Astrocyte of the hippocampus (primary cell): Measurements from ENCODE around the gene SLC14A1.
A peak's percentile ranks its signal among the peaks of the same experiment; 100 is the strongest.

Experiments used
- DNase-seq: peaks from one replicate; pipeline ENCODE4 v3.0.0; 2011; ENCODE audit warnings: low read depth, low spot score

The SLC14A1 gene

DNA sequence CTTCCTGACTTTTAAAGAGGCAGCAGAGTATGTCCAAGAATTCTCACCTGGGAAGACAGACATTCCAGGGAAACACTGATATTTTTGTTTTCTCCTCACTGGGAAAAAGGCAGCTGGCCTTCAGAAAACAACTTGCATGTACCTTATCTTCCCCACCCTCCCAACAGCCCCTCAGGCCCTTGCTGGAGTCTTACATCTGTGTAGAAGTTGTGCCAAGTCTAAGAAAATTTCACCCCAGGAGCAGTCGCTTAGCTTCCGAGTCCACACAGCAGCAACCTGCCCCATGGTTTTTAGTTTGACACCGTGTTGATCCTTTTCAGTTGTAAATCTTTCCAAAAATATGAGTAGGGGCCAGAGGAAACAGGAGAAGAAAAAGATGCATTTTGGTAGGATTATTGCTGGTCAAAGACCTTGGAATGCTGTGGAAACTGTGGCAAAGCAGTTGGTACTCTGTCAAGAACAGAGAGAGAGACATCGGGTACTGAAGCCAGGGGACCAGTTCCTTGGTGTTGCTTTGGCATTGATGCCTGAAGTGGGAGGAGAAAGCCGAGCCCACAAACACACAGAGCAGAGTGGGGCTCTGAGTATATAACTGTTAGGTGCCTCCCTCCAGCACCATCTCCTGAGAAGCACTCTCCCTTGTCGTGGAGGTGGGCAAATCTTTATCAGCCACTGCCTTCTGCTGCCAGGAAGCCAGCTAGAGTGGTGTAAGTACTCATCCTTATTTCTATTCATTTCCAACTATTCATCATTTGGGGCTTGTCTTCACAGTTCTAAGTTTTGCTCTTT lies at the start of gene SLC14A1:
SLC14A1 (plus strand) TSS at position 615 of the 789 bp plus-strand sequence. CDS start 6,140 bp downstream, outside the sequence.
- DNase-seq, result peak; percentile 28

DNA sequence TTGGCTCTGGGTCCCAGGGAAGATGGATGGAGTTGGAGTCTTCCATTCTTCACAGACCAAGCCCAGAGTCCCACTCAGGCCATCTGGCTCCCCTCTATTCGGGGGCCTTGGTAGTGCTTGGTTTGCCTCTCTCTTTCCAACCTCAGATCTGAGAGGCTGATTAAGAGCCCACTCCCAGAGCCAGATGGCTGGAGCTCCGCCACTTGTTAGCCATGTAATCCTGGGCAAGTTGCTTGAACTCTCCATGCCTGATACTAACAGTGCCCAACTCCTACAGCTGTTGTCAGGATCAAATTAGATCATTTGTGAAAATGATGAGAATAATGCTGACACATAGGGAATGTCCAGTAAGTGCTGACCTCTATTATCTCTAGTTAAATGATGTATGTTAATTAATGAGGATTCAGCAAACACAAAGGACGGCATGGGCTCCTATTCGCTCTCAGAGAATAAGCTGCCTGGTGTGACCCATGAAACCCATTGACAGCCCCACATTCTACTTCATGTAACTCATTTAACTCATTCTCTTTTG lies 46.6 kb upstream of the SLC14A1 start:
- DNase-seq, result no peak

DNA sequence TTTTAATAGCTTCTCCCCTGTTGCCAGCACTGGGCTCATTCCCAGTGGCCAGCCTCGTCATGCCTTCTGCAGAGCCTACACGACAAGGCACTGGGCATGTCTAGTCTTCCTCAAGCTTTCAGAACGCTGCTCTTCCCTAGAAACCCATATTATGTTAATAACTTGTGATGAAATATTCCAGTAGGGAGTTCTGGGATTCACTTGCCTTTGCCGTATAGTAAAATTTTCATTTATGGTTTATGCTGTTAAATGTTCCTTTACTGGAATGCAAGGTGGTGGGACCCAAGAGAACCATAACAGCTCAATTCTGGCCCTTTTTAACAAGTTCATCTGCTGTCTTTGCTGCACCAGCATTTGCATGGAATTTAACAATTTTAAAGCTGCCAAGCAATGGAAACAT lies 45.5 kb upstream of the SLC14A1 start:
- DNase-seq, result no peak

DNA sequence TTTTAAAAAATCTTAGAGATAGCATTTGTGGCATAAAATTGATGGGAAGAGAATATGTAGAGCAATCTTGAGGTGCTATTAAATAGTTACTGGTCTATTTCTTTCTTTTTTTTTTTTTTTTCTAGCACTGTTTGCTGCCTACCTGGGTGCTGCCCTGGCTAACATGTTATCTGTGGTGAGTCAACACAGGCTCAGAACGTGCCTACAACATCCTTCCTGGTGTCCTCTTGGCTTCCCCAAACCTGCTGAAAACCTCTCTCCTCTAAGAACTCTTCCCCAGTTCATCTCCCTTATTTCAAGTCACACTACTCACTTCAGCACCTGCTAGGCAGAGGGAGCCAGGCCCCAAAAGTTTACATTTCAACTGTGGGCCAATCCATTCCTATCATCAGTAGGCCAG lies 45.1 kb upstream of the SLC14A1 start:
- DNase-seq, result no peak

DNA sequence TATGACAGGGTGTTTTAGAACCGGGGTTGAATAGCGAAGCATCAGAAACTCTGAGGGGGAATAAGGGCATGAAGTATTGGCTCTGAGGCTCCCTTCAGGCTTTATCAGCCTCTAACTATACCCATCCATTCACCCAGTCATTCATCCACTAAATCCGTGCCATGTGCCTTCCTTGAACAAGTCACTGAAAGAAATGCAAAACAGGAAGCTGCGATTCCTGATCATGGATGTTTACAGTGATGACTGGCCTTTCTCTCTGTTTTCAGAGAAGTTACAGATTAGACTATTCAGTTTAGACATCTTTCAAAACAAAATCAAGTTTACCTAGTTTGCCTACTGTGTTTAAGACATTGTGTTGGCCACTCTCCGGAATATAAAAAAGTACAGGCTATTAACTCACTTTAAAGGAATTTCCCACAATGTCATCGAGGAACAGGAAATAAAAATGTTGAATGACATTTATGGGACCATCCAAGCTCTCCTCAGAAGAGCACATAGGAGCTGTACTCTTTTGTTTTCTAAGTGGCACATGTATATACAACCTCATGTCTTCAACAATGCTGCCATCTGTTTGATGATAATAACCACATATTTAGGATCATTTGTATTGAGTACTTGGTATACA lies 43.8 kb upstream of the SLC14A1 start:
- DNase-seq, result no peak

DNA sequence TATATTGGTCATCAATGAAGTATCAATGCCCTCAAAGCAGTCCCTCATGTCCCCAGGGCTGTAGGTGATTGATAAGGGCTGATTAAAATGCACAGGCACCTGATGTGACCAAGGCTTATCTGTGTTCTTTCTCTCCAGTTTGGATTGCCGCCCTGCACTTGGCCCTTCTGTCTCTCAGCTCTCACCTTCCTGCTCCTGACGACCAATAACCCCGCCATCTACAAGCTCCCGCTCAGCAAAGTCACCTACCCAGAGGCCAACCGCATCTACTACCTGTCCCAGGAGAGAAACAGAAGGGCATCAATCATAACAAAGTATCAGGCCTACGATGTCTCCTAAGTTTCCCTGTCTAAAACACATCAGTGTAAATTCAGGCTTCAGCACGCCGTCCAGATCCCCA lies 41.8 kb upstream of the SLC14A1 start:
- no peak for DNase-seq

DNA sequence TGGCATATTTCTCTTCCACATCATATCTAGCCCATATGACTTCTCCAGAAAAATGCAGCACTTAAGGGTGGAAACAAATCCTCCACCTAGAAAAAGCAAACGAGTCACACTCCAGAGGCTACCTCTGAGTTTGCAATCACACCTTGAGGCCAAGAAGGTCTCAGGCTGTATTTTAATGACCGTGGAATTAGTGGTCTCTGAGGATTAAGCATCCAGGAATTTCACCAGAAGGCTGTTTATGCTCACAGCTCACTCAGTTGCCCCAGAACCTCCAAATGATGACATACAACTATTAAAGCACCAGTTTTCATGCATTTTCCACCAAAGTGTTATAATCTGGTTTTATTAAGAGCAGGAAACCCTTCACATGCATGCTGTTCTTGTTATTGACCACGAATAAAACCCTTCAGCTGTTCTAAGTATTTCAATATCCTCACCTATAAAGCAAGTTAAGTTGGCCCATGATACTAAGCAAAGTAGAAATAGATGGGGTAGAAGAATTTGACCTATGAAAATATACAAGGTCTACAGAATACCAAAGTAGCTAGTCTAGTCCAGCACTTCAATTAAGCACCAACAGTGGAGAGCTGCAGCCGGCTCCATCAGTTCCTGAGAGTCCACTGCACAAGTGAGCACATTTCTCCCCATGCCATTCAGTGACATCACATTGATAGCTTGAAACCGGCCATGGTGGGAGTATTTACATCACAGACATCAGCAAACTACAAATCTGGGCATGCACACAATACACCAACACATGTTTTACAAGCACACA lies 39.5 kb upstream of the SLC14A1 start:
- DNase-seq, result peak; percentile 16

DNA sequence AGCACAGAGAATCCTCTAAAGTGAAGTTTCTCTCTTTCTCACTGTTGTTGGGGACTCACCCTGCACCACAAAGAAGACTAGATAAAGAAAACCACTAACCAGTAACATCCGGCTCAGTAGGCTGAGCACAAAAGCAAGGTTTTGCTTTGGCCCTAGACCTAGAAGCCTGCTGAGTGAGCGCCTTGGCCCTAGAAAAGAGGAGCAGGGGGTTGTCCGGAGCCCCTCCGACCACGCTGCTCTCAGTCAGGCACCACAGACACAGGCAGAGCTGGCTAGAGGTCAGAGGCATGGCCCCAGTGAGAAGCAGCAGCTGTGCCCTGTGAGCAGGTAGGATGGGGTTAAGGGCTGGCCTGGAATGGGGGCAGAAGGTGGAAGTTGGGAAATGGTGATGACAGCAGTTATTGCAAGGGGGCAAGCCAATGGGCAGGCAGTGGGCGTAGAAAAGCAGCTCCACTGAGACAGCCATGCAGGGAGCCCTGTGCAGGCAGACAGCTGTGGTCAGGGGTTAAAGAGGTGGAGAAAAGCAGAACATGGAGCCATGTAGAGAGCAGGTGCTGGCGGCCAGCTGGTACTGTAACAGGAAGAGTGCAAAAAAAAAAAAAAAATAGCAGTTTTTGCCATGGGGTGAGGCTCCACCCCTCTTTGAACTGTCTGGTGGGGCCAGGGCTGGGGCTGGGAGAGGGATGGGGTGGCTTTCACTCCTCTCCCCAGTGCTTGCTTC lies 36.9 kb upstream of the SLC14A1 start:
- DNase-seq, result no peak

DNA sequence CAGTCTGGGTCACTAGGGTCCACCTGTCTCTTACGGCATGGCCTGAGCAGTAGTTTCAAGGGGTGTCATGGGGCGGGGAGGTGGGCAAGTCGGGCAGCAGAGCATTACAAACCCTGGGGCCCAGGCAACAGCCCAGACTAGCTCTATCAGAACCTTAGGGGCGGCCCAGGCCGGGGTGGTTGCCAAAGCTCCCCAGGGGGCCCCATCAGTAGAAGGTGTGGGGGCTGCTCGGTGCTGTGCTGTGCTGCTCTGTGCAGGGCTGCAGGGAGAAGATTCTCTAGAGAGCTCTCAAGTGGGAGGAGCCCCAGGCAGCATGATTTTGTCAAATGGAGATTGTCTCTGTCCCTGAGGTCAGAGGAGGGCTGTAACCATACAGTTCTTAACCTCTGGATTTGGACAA lies 36.4 kb upstream of the SLC14A1 start:
- no peak for DNase-seq

DNA sequence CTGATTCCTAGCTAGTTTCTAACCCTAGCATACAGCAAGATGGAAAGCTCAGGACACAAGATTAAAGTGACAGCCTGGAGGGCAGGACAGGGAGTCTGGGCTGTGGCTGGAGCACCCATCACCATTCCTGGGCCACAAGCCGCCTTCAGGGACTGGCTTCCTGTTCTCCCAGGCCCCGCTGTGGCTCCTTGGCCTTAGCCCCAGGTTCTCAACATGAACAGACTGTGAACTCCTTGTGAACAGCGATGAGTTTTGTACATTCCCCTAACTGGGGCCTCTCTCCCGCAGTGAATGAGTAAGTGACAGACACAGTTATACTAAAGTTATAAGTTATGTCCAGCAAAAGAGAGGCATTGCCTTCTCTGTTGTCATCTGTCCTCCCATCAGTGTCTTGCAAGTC lies 35.9 kb upstream of the SLC14A1 start:
- no peak for DNase-seq

DNA sequence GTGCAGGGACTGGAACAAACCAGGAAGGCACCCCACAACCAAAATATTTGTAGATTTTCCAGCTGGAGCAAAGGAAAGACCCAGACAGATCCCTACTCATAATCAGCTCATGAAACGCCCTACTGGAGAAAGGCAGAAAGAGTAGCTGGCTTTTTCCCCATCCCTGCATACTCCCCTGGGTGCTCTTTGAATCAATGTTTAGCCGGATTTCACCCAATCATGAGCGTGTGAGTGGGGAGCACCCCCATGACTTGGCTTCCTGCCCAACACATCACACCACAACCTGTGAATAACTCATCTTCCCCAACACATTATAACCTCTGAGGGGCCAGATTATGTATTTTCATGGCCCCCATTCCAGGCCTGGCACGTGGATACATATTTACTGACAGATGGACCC lies 35.1 kb upstream of the SLC14A1 start:
- no peak for DNase-seq

DNA sequence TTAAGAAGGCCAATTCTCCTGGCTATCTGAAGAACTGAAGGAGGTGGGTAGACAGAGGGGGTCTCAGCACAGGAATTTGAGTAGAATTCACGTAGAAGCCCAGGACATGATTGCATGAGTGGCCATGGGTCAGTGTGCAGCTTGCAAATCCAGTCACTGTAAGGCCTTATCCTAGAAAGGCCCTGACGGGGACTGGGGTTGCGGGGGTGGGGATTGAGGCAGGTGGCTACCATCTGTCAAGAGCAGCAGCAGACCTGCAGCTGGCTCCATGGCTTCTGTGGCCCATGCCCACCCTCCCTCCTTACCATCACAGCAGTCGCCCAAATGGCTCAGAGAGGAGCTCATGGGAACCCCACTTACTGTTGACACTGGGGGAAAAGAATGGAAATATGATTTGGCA lies 34.6 kb upstream of the SLC14A1 start:
- DNase-seq, result no peak

DNA sequence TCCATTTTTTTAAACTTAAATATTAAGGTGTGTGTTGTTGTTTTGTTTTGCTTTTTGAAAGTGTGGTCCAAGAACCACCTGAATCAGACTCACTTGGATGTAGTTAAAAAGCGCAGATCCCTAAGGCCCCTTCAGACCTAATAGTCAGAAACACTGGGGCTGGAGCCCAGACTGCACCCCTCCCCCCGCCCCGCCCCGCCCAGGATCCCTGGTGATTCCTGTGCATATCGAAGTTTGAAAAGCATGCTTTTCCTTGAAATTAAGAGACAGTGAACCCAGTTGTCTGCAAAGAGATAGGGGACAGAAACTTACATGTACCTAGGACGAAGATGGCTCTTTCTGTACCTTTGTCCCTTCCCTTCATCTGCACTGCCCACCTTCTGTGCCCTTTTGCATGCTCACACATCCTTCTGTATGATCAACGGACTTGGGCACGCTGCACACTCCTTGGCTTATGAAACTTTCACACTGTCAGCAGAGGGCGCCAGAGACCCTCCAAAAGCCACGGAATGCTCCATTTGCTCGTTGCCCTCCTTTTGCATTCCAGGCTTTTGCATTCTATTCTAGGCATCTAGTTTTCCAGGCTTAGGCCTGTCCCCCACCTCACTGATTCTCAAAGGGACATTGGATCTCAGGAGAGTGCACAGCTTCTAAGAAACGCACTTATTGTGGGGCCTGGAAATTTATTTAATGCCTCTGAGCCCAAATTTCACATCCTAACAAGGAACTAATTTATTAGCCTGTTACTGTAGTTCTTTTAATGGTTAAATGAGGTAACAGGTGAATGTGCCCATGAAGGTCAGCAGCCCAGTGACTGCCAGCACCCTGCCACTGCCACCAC lies 32.8 kb upstream of the SLC14A1 start:
- DNase-seq, result peak; percentile 92

DNA sequence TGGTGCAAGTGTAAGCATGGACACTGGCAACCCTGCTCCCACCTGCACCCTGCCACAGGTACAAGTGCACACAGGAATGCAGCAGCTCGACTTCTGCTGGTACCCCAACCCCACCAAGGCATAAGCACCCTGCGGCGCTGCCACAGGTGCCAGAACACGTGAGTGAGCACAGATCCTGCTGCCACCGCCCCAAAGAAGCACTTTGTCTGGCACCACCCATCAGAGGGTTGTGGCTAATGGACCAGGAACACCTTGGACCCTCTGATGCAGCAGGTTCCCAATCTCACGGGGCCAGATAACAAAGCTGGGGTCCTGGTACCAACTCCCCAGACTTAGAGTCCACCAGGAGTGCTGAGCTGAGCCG lies 32.2 kb upstream of the SLC14A1 start:
- DNase-seq, result no peak

DNA sequence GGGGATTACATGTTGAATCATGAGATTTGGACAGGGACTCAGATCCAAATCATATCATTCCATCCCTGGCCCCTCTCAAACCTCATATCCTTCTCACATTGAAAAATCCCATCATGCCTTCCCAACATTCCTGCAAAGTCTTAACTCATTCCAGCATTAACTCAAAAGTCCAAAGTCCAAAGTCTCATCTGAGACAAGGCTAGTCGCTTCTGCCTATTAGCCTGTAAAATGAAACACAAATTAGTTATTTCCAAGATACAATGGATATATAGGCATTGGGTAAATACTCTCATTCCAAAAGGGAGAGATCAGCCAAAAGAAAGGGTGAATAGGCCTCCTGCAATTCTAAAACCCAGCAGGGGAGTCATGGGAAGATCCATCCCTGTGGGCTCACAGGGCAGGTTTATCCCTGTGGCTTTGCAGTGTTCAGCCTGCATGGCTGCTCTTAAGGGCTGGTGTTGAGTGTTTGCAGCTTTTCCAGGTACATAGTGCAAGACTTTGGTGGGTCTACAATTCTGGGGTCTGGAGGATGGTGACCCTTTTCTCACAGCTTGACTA lies 21.2 kb upstream of the SLC14A1 start:
- no peak for DNase-seq

DNA sequence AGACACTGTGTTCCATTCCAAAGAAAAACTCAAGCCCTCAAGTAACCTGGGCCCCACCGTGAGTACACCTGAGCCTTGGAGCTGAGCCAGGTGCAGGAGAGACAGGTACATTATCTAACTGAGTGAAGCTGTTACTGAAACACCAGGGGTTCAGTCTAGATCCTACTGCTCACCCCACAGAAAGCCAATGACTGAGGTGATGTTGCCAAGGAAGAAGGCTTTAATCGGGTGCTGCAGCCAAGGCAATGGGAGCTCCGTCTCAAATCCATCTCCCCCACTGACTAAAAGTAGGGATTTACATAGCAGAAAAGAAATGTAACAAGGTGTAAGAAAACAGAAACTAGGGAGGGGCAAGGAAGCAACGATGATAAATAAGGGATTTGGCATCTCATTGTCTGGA lies 15.2 kb upstream of the SLC14A1 start:
- DNase-seq, result no peak

DNA sequence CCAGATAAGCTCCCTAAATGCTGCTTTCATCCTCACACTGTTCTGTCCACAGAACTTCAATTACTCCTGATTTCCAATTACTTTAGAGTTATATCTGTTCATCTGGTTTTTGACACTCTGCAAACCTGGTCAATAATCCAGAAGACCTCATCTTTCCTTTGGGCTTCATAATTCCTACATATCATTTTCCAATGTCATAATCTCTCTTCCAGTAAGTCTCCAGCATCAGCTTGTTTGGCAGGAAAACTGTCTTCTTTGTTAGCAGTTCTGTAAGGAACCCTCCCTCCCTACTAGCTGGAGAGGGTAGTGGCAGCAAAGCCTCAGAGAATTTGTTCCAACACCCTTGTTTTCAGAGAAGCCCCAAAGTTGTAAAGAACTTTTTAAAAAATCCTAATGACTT lies 11.9 kb upstream of the SLC14A1 start:
- no peak for DNase-seq

DNA sequence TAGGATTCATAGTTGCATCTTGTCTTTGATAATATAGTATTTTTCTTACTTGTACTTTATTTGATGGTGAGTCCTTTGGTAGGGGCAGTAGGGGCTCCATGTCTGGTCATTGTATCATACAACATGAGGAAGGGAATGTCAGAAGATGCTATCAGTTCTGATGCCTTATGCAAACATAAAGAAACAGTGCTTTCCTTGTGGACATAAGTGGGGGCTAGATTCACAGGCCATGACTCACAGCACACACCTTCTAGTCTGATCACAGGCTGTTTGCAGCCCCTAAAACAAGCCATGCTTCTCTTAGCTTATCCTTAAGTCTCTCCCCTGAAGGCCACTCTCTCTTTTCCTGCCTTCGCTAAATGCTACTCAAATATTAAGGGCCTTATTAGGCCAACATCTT lies 10.7 kb upstream of the SLC14A1 start:
- DNase-seq, result no peak

DNA sequence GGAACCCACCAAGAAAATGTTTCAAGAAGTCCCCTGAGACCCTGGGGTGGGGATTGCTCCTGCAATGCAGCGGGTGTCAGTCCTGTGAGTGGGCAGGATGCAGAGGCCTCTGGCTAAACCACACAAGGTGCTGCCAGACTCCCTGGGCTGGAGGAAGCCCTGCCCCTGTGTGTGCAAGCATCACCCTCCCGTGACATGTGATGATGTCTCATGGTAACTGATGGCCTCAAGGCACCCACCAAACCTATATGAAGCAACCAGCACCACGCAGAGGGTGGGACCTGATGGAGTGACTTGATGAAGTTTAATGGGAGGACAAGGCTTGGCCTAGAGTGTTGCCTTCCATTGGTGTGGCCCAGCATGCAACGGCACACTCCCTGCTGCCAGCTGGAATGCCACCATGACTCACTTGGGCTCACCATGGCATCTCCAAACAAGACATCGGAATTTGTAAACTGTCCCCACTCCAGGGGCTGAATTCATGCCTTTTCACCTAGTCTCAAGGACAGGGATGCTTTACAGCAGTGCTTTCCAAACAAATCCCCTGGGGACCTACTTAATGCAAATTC lies 8.7 kb upstream of the SLC14A1 start:
- no peak for DNase-seq

DNA sequence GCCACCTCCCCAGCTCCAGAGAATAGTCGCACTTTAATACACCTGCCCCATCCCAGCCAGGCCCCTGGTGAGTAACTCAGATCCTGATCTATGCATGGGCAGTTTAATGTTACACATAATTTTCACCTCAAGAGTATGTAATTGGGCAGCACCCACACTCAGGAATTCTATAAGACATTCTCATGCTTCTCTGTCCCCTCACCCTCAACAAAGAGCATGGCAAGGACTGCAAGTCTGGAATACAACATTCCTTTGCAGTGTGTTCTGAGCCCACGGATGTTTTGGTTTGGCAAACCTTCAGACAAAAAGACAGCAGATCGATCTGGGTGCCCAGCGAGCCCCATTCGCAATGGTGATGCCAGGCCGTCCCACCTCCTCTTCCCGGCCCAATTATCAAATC lies 4.9 kb upstream of the SLC14A1 start:
- DNase-seq, result peak; percentile 49
